Neutrophil (primary cell): ENCODE data around the gene LRBA.

Source experiments
- H3K27ac ChIP-seq: fragments of 200-600 bp; sonication (generic); 2 replicates; pipeline ENCODE4 v1.5.1; 2016; ENCODE audit warnings: mild to moderate bottlenecking, moderate library complexity
- H3K27me3 ChIP-seq: fragments of 200-600 bp; sonication (generic); 2 replicates; pipeline ENCODE4 v1.6.0; 2016; ENCODE audit warnings: mild to moderate bottlenecking
- H3K36me3 ChIP-seq: fragments of 200-600 bp; sonication (generic); 2 replicates; pipeline ENCODE4 v1.5.1; 2017
- H3K4me1 ChIP-seq, 2 experiments: fragments of 200-600 bp in 1 of 2; sonication (generic) in 1 of 2; 1 replicate in 1 of 2; 2 replicates in 1 of 2; pipeline versions ENCODE4 v1.5.1 to v1.6.1; 2013 to 2016; ENCODE audit warnings: low read depth in 1 of 2, low read length in 1 of 2, mild to moderate bottlenecking in 1 of 2, moderate library complexity in 1 of 2; ENCODE audit not compliant: control insufficient read depth in 1 of 2, insufficient read depth in 1 of 2
- H3K4me3 ChIP-seq, 2 experiments: fragments of 200-600 bp in 1 of 2; sonication (generic) in 1 of 2; 1 replicate in 1 of 2; 2 replicates in 1 of 2; pipeline ENCODE4 v1.5.1; 2013 to 2016; ENCODE audit warnings: low read depth in 1 of 2, low read length in 1 of 2, mild to moderate bottlenecking in 1 of 2, moderate library complexity in 1 of 2
- H3K9me3 ChIP-seq: fragments of 200-600 bp; sonication (generic); 2 replicates; pipeline ENCODE4 v1.5.1; 2016
- CTCF ChIP-seq: fragments of 200-600 bp; sonication (generic); IDR thresholded peaks from 2 replicates; pipeline ENCODE4 v1.5.1; 2016; ENCODE audit warnings: antibody characterized with exemption

LRBA gene

DNA sequence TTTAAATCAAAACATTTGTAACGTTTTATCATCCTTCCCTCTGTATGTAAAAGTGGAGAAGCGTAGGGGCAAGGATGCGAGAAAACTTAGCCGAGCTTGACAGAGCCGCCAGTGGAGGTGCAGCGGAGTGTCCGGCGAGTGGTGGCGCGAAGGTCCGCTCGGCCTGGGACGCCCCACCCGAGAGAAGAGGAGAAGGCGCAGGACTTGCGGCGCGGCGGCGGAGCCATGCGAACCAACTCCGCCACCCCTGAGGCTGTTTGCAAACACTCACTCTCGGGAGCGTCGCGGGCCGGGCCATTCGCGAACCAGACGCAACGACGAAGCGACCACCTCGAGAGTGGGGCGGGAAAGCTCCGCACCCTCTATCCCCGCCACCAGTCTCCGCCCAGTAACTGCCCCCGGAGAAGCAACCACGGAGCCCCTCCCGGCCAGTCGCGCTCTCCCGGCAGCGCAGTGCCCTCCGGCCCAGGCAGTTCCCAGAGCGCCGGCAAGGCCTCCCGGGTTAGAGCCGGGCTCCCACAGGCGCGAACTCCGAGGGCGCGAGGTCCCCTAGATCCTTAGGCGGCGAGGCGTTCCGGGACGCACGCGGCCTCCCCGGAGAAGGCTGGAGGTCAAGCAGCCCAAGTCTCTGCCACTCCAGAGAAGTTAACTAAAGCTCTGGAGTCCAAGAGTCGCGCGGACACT is 435.4 kb downstream of the LRBA start:
- H3K36me3 ChIP-seq, result no peaks in the 10 kb centered on the region
- no peak overlapping the region for H3K4me3 ChIP-seq
- peaks cover 7% of the 10 kb centered on the region for H3K9me3 ChIP-seq
- TF ChIP-seq CTCF, result no peak
- H3K4me1 ChIP-seq, result no peaks in the 10 kb centered on the region
- H3K27me3 ChIP-seq, result no peaks in the 10 kb centered on the region
- H3K27ac ChIP-seq, result no peak overlapping the region

DNA sequence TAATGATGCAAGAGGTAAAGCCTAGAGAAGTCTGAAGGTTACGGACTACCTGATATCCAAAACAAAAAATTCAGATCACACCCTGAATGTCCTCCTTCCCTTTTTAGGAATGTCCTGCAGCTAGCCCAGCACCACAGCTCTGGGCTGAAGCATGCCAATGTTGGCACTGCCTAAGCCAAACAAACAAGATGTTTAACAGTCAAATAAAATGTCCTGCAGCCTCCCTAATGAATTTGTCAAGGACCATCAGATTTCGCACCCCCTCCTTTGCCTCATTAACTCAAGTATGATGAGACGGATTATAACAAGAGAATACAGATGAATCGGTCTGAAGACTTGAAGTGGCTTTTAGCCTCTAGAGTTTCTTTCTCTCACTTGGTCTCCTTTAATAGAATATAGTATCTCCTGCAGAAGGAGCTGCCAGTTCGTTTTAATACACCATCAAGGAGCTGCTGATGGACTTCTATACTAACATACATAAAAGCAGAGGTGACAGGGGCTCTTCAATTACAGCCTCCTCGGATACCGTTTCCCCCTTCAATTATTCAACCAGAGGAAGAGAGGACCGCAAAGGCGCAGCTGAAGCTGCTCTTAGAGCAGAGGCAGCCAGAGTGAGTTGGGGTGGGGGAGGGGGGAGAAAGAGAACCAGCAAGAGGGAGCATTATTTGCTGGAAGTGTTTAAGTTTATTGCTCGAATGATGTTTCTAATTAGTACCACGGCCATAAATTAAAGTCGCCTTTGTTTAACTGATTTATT is 436.2 kb downstream of the LRBA start:
- Histone ChIP-seq H3K4me1 (no peaks in the 10 kb centered on the region), H3K27ac (no peak overlapping the region), H3K36me3 (no peaks in the 10 kb centered on the region), H3K27me3 (no peaks in the 10 kb centered on the region), H3K4me3 (no peak overlapping the region), H3K9me3 (peaks cover 7% of the 10 kb centered on the region)
- TF ChIP-seq CTCF, result no peak

DNA sequence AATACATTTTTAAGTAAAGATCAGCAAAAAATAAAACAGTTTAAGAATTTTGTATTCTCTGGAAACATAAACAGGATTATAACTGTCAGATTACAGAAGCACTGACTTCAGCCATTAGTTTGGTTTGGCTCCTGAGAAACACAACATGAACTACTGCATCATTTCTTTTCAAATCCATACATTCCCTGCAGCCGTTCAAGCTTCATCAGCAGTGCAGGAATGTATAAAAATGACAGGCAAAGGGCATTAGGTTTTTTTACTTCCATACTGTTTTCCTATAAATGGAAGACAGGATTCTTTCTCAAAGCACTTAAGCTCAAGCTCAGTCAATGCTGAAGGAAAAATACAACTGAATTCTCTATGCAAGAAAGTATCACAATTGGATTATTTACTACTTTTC is 437.3 kb downstream of the LRBA start:
- H3K4me3 ChIP-seq, result no peak overlapping the region
- no peaks in the 10 kb centered on the region for H3K27me3 ChIP-seq
- TF ChIP-seq CTCF, result no peak
- H3K36me3 ChIP-seq, result no peaks in the 10 kb centered on the region
- no peaks in the 10 kb centered on the region for H3K4me1 ChIP-seq
- no peak overlapping the region for H3K27ac ChIP-seq
- peaks cover under 1% of the 10 kb centered on the region for H3K9me3 ChIP-seq

DNA sequence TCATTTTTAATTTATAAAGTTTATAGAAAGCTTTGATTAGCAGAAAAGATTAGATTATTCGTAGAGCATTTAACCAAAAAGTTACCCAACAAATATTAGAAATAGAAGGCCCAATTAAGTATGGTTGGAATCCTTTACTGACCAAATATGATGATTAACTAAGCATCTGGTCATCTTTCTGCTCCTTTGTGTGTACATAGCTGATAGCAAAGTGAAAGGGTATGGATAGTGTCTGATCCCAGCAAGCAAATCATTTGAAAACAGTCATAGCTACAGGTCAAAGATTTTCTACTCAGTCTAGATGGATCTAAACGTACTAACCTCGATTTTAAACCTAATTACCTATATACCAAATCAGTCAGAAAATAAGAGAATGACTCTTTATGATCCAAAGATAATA is 440.4 kb downstream of the LRBA start:
- Histone ChIP-seq H3K9me3 (no peaks in the 10 kb centered on the region), H3K27ac (no peak overlapping the region)

DNA sequence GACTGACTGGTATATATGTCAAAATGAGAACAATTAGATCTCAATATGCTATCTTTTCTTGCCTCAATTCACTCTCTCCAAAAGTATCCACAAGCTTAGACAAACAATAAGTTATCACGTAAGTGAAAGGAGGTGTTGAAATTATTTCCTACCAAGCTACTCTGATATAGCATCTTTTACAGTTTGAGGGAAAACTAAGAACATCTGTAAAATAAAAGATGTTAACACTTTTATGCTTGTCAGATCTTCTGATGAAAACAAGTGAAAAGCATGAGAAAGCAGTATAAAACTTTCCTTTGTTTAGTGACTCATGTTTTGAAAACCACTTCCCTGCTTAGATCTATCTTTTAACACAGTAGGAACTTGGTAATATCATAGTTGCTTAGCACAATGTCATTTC is 441.6 kb downstream of the LRBA start:
- no peaks in the 10 kb centered on the region for H3K36me3 ChIP-seq
- H3K4me1 ChIP-seq, result no peaks in the 10 kb centered on the region
- no peak overlapping the region for H3K27ac ChIP-seq
- H3K9me3 ChIP-seq, result no peaks in the 10 kb centered on the region
- no peak for TF ChIP-seq CTCF
- H3K4me3 ChIP-seq, result no peak overlapping the region
- H3K27me3 ChIP-seq, result no peaks in the 10 kb centered on the region

More for the DNA sequence above, 440.4 kb downstream of the LRBA start:
- no peak for TF ChIP-seq CTCF
- no peak overlapping the region for H3K4me3 ChIP-seq
- H3K4me1 ChIP-seq, result no peaks in the 10 kb centered on the region
- no peaks in the 10 kb centered on the region for H3K27me3 ChIP-seq
- no peaks in the 10 kb centered on the region for H3K36me3 ChIP-seq
